Testis (tissue), 3 donors: ENCODE data around the gene ANO2. TPM values are rescaled to one million over a fixed set of nuclear protein-coding genes. Genes with fewer than 3 reads are reported as not detected.
"Not testable (repeated sequence)": the region's sequence is repeated elsewhere in the genome, so short reads cannot be mapped to it uniquely, and the experiment has no call there.

ENCODE experiments used
- DNase-seq: peaks from one replicate; pipeline ENCODE4 v3.0.0-alpha.2; 2019
- H3K27ac ChIP-seq, 2 donors: fragments of 200-600 bp; sonication (generic); one replicate each; pipeline ENCODE4 v1.5.1; 2019
- H3K27me3 ChIP-seq: fragments of 200-600 bp; sonication (generic); one replicate; pipeline ENCODE4 v1.5.1; 2019
- H3K36me3 ChIP-seq: fragments of 200-600 bp; sonication (generic); one replicate; pipeline ENCODE4 v1.5.1; 2017; ENCODE audit warnings: low read depth; ENCODE audit errors: missing control alignments
- H3K4me1 ChIP-seq: fragments of 200-600 bp; sonication (generic); one replicate; pipeline ENCODE4 v1.5.1; 2019
- H3K4me3 ChIP-seq, 2 donors: fragments of 200-600 bp; sonication (generic); one replicate each; pipeline ENCODE4 v1.5.1; 2017 to 2019
- H3K9me3 ChIP-seq: fragments of 200-600 bp; sonication (generic); one replicate; pipeline ENCODE4 v1.5.1; 2017
- CTCF ChIP-seq, 3 experiments: fragments of 450-650 bp in 2 of 3; fragments of 200-600 bp in 1 of 3; sonication (generic) in 1 of 3; IDR thresholded peaks; one replicate each; pipeline ENCODE4 v1.5.1; 2016 to 2019; ENCODE audit warnings: antibody characterized with exemption in 3 of 3, mild to moderate bottlenecking in 2 of 3, moderate library complexity in 1 of 3
- POLR2A ChIP-seq: fragments of 450-650 bp; IDR thresholded peaks from one replicate; pipeline ENCODE4 v1.6.1; 2017; ENCODE audit warnings: antibody characterized with exemption, mild to moderate bottlenecking, moderate library complexity
- WGBS, 2 donors: methylation state at CpG; one replicate each; pipeline ENCODE4 v1.1.5; 2018; 5-methylcytosine and 5-hydroxymethylcytosine counted together
- intact Hi-C: fragments of 100-400 bp; cut with DNase I; formaldehyde crosslinking; loops from one replicate; pipeline ENCODE4 v1.15.1; 2023; ENCODE audit warnings: low total_unique reads
- polyA plus RNA-seq: library from polyadenylated mRNA; stranded (reverse); fragments of 350-450 nt; fragmentation: Illumina TruSeq; extraction: RNeasy Lipid Tissue Mini Kit (QIAGEN cat#74804); gene quantifications from one replicate; pipeline ENCODE4 v1.2.3, GENCODE V29; 2014; ENCODE audit warnings: low read depth, low replicate concordance; ENCODE audit not compliant: insufficient read depth
- total RNA-seq, 2 donors: library from RNA; depleted of rRNA; stranded (reverse); fragments of >200 nt; gene quantifications; one replicate each; pipeline ENCODE4 v1.2.3, GENCODE V29; 2016

Gene ANO2
- total and polyA plus RNA-seq, 3 donors from 2014 or later: 9.8 to 24.5 (median 24.4) TPM

GRCh38 chr12:5554711-5555110, 390.3 kb downstream of the ANO2 start:
- no peak overlapping the region for H3K4me3 ChIP-seq
- no peak for TF ChIP-seq POLR2A
- H3K4me1 ChIP-seq: no peaks in the 10 kb centered on the region
- no peaks in the 10 kb centered on the region for H3K27me3 ChIP-seq
- intact Hi-C loops: no loop called here
- no peak for DNase-seq
- 39 to 59% methylated on average over 4 of the region's 4 CpGs for WGBS, 2 donors
- no peak overlapping the region for H3K27ac ChIP-seq
- no peaks in the 10 kb centered on the region for H3K9me3 ChIP-seq
- no peaks in the 10 kb centered on the region for H3K36me3 ChIP-seq

GRCh38 chr12:5549011-5549410, 396.0 kb downstream of the ANO2 start:
- WGBS, 2 donors: 83 to 95% methylated on average over 3 to 5 of the region's 5 CpGs
- Histone ChIP-seq H3K4me3 (no peak overlapping the region), H3K4me1 (no peaks in the 10 kb centered on the region), H3K9me3 (no peaks in the 10 kb centered on the region), H3K27me3 (no peaks in the 10 kb centered on the region), H3K27ac (no peak overlapping the region), H3K36me3 (no peaks in the 10 kb centered on the region)
- DNase-seq: no peak
- intact Hi-C loops: no loop called here
- TF ChIP-seq CTCF (IDR thresholded peaks at IDR 0.05) (no peak), POLR2A (no peak)

GRCh38 chr12:5548152-5548943, 396.7 kb downstream of the ANO2 start:
- H3K4me1 ChIP-seq: no peaks in the 10 kb centered on the region
- no peak overlapping the region for H3K27ac ChIP-seq
- no peak overlapping the region for H3K4me3 ChIP-seq
- DNase-seq: no peak
- H3K27me3 ChIP-seq: no peaks in the 10 kb centered on the region
- no peaks in the 10 kb centered on the region for H3K9me3 ChIP-seq
- TF ChIP-seq CTCF (IDR thresholded peaks at IDR 0.05) (no peak), POLR2A (no peak)
- 65 to 74% methylated on average over 8 of the region's 8 CpGs for WGBS, 2 donors
- H3K36me3 ChIP-seq: no peaks in the 10 kb centered on the region
- intact Hi-C loops: no loop called here

- TF ChIP-seq CTCF (IDR thresholded peaks at IDR 0.05) (no peak), POLR2A (no peak)
- no peak for DNase-seq
- H3K27me3 ChIP-seq: no peaks in the 10 kb centered on the region
- H3K4me1 ChIP-seq: no peaks in the 10 kb centered on the region
- H3K4me3 ChIP-seq: no peak overlapping the region
- H3K27ac ChIP-seq: no peak overlapping the region
- no peaks in the 10 kb centered on the region for H3K9me3 ChIP-seq
- 76% methylated on average over 6 of the region's 6 CpGs for WGBS, 2 donors
- intact Hi-C loops: no loop called here
- no peaks in the 10 kb centered on the region for H3K36me3 ChIP-seq
These were observed 398.4 kb downstream of the ANO2 start for GRCh38 chr12:5546616-5547015.

GRCh38 chr12:5537771-5538170, 407.3 kb downstream of the ANO2 start:
- 90 to 92% methylated on average over 8 of the region's 8 CpGs for WGBS, 2 donors
- H3K36me3 ChIP-seq: no peaks in the 10 kb centered on the region
- no peaks in the 10 kb centered on the region for H3K27me3 ChIP-seq
- DNase-seq: no peak
- H3K9me3 ChIP-seq: no peaks in the 10 kb centered on the region
- intact Hi-C loops: no loop called here
- H3K4me3 ChIP-seq: no peak overlapping the region
- no peaks in the 10 kb centered on the region for H3K4me1 ChIP-seq
- TF ChIP-seq POLR2A (no peak), CTCF (IDR thresholded peaks at IDR 0.05) (no peak)
- H3K27ac ChIP-seq: no peak overlapping the region

GRCh38 chr12:5537026-5537615, 407.9 kb downstream of the ANO2 start:
- DNase-seq: not testable (repeated sequence)
- WGBS, 2 donors: 58 to 70% methylated on average over 12 to 13 of the region's 13 CpGs

More at GRCh38 chr12:5537026-5537615, 407.9 kb downstream of the ANO2 start:
- intact Hi-C loops, H3K27me3 ChIP-seq, H3K36me3 ChIP-seq, H3K27ac ChIP-seq, H3K9me3 ChIP-seq, H3K4me3 ChIP-seq, H3K4me1 ChIP-seq: not testable (repeated sequence)
